ENCODE measurements around the gene ENTHD1.

ENTHD1 gene

DNA sequence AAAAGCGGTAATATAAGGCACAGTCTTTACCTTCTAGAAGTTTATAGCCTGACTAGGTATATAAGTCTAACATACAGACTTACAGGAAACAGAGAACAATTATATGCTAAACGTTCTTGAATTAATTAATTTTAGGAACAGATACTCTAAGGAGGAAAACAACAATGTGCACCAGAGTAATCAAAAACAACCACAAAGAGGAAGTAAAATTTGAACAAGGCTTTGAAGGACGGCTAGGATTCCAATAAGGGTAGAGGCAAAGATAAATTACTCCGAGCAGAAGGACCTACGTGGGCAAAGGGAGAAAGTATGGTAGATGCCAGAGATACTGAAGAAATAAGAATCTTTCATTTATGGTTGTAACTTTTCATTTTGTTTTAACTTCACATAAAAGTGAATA is 54.4 kb downstream of the ENTHD1 start:
- no peak for DNase-seq

GRCh38 chr22:39833610-39834009 is 60.0 kb downstream of the ENTHD1 start:
- DNase-seq: no peak

GRCh38 chr22:39833093-39833492 is 60.5 kb downstream of the ENTHD1 start:
- DNase-seq: no peak

DNA sequence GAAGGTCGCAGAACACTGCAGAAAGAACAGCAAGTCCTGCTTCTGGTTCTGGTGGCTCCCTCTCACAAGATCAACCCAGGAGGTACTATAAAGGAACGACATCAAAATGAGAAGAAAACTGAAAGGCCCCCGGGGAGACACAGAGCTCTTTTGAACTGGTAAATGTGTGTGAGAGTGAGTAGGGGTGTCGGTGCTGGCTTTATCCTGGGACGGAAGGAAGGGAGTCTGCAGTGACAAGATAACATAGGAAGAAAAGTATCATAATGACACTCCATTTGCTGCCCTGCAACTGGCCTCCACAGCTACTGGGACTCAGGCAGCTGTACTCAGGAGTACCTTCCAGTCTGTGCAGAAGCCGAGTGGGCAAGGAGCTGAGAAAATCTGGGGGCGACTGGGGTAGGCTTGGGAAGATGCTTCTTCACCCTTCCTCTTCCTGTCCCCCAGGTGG is 60.9 kb downstream of the ENTHD1 start:
- DNase-seq: no peak

- DNase-seq: no peak
These were observed 67.9 kb downstream of the ENTHD1 start for GRCh38 chr22:39825661-39826102.

DNA sequence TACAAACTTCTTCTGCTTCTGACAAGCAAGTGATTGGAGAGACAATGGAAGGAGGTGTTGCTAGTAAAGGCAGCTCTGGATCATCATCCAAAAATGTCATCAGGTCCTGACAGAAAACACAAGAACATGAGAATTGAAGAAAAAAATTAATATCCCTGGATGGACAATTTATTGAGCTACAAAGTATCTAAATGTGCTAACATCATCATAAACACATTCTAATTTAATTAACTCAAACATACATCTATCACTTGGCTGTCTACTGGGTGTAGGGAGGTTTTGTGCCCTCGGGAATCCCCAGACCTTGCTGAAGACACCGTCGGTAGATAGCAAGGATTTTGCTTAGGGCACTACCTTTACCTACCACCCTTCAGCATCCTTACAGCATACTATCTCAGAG is 72.6 kb downstream of the ENTHD1 start:
- DNase-seq: no peak

DNA sequence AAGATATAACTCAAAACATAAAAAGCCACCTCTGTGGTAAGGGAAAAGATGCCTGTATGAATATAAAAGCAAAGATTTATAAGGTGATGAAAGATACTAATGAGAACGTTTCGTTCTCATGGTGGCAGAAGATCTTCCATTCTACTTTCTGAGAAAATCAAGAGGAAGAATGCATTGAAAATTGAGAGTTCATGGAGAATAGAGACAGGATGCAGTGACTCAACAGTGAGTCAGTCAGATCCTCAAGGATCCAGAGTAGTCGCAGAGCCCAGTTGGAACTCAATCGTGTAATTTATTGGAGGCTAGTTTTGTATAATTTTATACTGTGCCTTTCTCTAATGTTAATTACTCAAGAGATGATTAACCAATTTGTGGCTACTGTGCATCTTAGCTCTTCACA is 73.3 kb downstream of the ENTHD1 start:
- no peak for DNase-seq

- no peak for DNase-seq
These were observed 74.1 kb downstream of the ENTHD1 start for GRCh38 chr22:39819429-39819828.

GRCh38 chr22:39818094-39818493 is 75.5 kb downstream of the ENTHD1 start:
- DNase-seq: no peak

DNA sequence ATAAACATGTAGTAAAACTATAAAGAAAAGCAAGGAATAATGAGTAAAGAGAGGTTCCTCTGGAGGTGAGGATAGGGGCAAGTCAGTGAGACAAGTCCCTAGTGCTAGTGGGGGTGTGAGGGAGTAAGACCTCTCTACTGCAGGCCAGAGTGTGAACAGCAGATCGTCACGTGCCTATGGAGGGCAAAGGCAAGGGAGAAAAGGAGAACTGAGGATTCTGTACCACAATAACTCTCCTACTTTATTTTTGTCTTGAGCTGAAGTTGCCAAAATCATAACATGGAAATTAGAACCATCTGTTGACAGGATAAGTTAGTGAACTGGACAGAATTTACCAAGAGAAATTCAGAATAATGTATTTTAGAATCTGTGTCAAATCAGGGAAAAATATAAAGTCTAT is 77.6 kb downstream of the ENTHD1 start:
- DNase-seq: no peak

- DNase-seq: no peak
These were observed 78.7 kb downstream of the ENTHD1 start for GRCh38 chr22:39814899-39815298.

GRCh38 chr22:39809772-39810557 is 83.6 kb downstream of the ENTHD1 start:
- DNase-seq: no peak

- peak; percentile 18 for DNase-seq
These were observed 85.5 kb downstream of the ENTHD1 start for GRCh38 chr22:39808081-39808480.

DNA sequence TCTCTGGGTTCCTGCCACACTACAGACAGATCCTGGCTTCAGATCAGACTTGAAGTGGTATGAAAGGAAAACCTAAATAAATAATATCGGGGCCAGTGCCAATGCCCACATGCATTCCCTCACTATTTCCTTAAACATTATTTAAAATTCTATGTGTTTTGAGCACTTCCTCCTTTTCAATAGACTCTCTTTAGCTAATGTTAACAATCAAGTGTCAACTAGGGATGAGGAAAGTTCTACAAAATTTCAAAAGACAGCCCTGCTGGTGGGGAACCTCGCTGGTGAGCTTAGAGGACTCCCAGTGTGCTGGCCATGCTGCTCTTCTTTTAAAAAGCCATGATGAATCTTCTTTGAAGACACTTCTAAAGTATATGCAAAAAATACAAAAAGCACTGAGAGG is 87.5 kb downstream of the ENTHD1 start:
- DNase-seq: no peak

DNA sequence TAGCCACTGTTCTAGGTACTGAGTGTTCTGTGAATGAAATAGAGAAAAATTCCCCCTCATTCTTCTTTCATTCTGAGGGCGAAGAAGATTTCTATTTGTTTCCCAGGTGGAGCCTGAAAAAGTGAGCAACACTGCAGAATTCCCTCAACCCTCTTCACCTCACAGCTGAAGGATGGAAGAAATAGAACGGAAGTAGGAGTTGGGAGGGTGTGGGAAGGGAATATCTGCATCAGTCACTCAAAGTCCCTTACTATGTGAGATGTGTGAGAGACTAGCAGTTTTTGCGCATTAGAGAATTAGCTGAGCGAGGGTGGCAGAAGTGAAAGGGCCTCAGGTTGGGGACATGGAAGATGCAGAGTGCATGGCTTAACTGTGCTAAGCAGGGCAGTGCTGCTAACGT is 88.4 kb downstream of the ENTHD1 start:
- no peak for DNase-seq

DNA sequence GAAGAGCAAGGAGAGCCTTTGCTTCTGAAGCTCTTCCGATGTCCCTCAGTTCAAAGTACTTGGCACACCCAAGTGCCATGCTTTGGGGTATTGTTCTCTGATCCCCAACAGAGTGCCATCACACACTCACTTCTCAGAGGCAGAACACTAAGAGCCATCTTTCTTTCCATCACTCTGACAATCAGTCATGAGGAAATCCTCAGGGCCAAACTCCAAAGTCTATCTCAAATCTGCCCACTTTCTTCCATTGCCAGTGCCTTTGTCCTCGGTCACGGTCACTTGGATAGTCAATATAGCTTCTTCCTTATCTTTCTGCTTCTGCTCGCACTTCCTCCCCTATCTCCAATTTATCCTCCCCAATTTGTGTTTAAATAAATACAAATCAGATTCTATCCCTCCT is 90.9 kb downstream of the ENTHD1 start:
- DNase-seq: no peak

GRCh38 chr22:39800790-39801520 is 92.6 kb downstream of the ENTHD1 start:
- DNase-seq: no peak

DNA sequence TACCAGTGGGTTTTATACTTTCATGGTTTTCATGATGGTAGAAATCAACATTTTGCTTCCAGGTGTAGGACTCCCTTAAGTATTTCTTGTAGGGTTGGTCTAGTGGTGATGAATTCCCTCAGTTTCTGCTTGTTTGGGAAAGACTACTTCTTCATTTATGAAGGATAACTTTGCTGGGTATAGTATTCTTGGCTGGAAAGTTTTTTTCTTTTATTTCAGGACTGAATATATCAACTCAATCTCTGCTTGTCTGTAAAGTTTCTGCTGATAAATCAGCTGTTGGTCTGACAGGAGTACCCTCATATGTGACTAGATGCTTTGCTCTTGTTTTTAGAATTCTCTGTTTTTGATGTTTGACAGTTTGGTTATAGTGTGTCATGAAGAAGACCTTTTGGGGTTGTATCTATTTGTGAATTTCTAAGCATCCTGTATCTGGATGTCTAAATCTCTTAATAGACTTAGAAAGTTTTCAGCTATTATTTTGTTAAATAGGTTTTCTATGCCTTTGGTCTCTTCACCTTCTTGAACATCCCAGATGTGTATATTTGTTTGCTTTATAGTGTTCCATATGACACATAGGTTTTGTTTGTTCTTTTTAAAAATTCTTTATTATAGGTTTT is 95.9 kb downstream of the ENTHD1 start:
- no peak for DNase-seq

GRCh38 chr22:39789788-39790187 is 103.8 kb downstream of the ENTHD1 start:
- no peak for DNase-seq

DNA sequence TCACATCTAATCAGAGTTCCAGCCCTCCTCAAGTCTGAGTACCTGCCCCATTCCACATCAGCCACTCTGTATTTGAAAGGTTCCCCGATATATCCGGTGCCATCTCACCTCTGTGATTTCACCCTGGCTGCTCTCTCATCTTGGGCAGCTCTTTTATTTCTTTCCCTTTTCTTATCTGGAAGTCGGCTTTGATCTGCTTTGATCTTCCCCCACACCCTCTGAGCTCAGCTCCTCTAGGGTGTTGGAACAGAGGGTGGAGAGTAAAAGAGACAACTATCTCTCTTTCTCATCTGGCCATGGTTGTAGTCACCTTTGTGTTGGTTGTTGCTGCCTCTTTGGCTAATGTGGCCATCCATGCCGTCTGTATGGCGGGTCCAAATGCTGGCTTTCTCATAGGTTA is 108.3 kb downstream of the ENTHD1 start:
- DNase-seq: no peak

GRCh38 chr22:39777716-39778454 is 115.7 kb downstream of the ENTHD1 start:
- DNase-seq: no peak

DNA sequence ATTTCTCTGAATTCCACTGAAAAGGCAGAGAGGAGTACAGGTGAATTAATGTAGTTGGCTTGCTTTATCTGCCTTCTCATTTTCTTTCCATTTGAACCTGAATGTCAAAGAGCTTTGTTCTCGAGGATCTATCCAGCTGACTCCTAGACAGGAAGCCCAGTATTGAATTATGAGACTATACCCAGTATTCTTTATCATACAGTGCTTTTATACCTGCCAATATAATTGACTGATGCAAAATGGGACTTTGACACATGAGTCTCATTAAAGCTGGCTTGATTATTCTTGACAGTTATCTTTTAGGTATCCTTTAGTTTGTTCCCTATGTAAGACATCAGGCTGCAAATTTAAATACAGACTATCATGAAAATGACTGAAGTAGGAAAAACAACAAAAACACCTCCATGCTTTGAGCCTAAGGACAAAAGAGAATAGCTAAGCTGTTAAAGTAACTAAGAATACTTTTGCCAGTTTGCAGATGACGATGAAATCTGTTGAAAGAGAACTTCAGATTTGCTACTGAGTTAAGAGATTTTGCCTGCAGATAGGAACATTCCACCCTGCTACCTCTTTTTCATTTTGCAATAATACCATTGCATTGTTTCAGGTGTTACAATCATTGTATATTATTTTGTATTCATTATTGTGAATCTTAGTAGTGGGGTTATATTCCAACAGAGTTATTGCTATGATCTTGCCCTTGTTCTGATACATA is 117.1 kb downstream of the ENTHD1 start:
- no peak for DNase-seq

All from activated gamma-delta T cell treated with Interleukin-2 at 50 U/mL for 16 hours (primary cell).